Prostate gland (tissue), 2 donors: ENCODE results near the gene EPC1.

ENCODE experiments used
- POLR2A ChIP-seq: fragments of 450-650 bp; IDR thresholded peaks from one replicate; pipeline ENCODE4 v1.6.1; 2016; ENCODE audit warnings: antibody characterized with exemption, mild to moderate bottlenecking
- TF ChIP-seq, protein P1 (sequence below), 4 experiments: fragments of 200-600 bp in 2 of 4; fragments of 450-650 bp in 2 of 4; sonication (generic) in 2 of 4; IDR thresholded peaks; 1 replicate in 3 of 4; 2 replicates in 1 of 4; pipeline ENCODE4 v1.5.1; 2016 to 2019; ENCODE audit warnings: antibody characterized with exemption in 4 of 4, mild to moderate bottlenecking in 2 of 4, moderate library complexity in 2 of 4

DNA sequence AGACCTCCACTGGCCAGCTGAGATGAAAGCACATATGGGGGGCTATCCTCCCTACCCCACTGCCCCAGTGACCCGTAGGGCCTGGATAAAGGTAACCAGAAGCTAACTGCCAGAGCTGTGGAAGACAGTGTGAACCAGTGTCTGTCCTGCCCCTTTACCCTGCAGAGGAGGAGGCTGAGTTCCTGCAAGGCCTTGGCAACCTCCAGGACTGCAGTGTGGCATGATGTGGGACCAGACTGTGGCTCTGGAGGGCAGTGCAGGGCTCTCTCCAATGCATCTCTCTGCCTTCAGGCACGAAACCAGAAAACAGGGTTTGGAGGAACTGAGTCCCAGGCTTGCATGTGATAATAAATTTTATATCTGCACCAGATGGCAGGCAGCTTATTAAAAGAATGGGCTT is 93.1 kb downstream of the EPC1 start:
- no peak for TF ChIP-seq POLR2A
- TF ChIP-seq, protein P1, sequence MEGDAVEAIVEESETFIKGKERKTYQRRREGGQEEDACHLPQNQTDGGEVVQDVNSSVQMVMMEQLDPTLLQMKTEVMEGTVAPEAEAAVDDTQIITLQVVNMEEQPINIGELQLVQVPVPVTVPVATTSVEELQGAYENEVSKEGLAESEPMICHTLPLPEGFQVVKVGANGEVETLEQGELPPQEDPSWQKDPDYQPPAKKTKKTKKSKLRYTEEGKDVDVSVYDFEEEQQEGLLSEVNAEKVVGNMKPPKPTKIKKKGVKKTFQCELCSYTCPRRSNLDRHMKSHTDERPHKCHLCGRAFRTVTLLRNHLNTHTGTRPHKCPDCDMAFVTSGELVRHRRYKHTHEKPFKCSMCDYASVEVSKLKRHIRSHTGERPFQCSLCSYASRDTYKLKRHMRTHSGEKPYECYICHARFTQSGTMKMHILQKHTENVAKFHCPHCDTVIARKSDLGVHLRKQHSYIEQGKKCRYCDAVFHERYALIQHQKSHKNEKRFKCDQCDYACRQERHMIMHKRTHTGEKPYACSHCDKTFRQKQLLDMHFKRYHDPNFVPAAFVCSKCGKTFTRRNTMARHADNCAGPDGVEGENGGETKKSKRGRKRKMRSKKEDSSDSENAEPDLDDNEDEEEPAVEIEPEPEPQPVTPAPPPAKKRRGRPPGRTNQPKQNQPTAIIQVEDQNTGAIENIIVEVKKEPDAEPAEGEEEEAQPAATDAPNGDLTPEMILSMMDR (IDR thresholded peaks at IDR 0.05), result no peak
